GM12801 (cell line): Measurements from ENCODE around the gene OR51F2.

Source experiments
- TF ChIP-seq, protein P1 (sequence below): IDR thresholded peaks from one replicate; pipeline ENCODE4 v1.5.1; 2011; ENCODE audit warnings: control low read depth; ENCODE audit not compliant: insufficient read length; ENCODE audit errors: extremely low read depth

OR51F2 gene, protein sequence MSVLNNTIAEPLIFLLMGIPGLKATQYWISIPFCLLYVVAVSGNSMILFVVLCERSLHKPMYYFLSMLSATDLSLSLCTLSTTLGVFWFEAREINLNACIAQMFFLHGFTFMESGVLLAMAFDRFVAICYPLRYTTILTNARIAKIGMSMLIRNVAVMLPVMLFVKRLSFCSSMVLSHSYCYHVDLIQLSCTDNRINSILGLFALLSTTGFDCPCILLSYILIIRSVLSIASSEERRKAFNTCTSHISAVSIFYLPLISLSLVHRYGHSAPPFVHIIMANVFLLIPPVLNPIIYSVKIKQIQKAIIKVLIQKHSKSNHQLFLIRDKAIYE

DNA sequence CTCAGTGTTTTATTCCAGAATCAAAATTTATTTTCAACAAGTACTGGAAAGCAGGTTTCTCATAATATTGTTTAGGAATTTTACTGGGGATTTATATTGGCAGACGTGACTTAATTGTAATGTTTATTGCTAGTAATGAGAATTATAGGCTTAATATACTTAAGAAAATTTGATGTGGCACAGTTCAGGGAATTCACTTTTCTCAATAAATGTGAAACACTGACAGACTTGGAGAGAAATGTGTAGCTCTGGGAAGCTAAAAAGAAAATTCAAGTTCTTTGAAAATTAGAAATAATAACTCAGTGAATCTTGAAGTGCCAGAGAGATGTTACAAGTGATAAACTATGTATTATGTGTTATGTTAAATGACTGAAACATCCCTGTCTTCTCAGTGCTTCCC, at the start of gene OR51F2:
Gene OR51F2, plus strand, starts transcription at position 301 of the 400 bp plus-strand sequence. CDS start 101 bp downstream, outside the sequence.
- TF ChIP-seq, protein P1, sequence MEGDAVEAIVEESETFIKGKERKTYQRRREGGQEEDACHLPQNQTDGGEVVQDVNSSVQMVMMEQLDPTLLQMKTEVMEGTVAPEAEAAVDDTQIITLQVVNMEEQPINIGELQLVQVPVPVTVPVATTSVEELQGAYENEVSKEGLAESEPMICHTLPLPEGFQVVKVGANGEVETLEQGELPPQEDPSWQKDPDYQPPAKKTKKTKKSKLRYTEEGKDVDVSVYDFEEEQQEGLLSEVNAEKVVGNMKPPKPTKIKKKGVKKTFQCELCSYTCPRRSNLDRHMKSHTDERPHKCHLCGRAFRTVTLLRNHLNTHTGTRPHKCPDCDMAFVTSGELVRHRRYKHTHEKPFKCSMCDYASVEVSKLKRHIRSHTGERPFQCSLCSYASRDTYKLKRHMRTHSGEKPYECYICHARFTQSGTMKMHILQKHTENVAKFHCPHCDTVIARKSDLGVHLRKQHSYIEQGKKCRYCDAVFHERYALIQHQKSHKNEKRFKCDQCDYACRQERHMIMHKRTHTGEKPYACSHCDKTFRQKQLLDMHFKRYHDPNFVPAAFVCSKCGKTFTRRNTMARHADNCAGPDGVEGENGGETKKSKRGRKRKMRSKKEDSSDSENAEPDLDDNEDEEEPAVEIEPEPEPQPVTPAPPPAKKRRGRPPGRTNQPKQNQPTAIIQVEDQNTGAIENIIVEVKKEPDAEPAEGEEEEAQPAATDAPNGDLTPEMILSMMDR = no peak

DNA sequence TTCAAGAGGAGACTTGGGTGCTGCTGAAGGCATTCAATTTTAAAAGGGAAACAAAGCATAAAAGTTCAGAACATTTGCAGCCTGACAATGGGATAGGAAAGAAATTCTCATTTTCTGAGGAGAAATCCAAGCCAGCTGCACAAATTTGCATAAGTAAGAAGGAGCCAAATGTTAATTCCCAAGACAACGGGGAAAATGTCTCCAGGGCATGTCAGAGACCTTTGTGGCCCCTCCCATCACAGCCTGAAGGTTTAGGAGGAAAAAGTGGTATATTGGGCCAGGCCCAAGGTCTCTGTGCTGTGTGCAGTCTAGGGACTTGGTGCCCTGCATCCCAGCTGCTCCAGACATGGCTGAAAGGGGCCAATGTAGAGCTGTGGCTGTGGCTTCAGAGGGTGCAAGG, 38.7 kb upstream of the OR51F2 start:
- TF ChIP-seq, protein P1 = no peak

DNA sequence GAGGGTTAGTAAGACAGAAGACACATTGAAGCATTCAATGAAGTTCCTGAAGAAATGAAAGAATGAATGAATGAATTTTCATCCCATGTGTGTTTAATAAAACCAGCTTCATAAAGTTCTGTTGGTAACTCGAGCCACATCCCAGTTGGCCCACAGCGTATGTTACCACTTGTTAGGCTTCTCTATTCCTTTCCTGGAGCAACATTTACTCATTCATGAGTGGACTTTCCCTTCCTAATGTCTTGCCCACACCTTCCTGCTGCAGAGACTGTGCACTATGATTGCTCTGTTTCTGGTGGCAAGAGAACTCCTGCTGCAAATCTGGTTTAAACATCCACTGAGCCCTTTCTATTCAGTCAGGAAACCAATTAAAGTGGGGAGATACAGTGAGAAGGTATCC, 23.9 kb upstream of the OR51F2 start:
- TF ChIP-seq, protein P1 = no peak

DNA sequence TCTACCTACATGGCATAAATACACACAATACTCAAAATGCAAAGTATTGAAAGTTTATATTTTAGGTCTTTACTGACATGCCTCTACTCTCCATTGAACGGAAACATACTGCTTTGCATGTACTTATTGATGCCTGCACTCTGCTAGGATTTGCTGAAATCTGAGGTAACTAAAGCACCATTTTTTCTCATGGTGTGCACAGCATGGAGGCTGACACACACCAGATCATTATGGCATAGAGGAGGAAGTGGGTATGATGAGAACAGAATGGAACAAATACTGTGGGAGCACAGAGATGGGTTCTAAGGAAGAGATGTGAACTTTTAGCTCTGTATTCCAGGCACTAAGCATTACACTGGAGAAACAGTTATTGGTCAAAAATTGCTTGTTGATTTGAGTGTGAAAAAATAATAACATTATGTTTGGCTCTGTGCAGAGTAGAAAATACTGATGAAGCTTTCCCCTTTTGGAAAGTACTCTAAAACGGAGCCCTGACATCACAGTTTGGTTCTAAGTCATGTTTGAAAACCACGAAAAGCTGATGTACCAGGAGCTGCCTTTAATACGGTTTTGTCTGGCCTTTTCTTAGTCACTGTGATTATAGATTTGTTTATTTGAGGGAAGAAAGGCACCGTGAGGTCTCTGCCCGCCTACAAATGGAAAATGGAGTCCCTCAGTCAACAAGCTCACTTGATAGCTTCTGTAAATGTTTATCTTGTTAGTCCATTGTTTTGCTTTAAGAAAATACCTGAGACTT, 22.5 kb upstream of the OR51F2 start:
- TF ChIP-seq, protein P1 = no peak

DNA sequence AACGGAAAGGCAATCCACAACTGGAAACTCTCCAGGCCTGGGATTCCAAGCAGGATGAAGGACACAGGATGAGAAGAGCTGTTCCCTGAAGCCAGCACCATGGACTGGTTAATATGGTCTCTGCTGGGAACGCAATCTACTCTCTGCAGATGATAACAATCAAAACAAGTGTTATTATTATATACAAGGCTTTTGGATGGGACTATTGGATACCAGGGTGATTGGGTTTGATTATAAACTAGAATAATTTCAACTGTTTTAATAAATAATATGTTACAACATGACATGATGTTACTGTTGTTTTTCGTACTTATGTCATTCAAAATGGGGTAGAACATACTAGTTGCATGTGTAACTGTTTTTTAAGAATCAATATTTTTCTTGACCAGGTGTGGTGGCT, 16.8 kb upstream of the OR51F2 start, which contains the start of gene OR52R1:
Gene OR52R1, minus strand, starts transcription at position 101 of the 400 bp plus-strand sequence. Its CDS starts 0 bp downstream, at position 101.
- TF ChIP-seq, protein P1 = no peak

DNA sequence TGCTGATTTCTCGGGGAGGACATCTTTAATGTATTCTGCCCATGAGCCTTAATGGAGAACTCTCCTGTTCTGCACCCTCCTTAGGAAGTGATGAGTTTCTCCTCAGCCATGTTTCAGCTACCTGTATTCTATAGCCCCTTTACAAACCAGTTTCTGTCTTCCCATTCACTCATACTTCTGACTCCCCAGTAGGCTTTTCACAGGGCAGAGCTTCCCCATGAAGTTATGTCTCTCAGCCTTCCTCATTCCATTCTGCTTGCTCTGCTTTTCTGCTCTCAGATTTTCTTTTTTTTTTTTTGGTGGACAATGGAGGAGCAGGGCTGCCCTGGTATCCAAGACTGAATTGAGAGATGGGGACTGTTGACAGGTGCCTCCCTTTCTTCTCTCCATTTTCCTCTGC, 12.6 kb upstream of the OR51F2 start:
- TF ChIP-seq, protein P1 = no peak

DNA sequence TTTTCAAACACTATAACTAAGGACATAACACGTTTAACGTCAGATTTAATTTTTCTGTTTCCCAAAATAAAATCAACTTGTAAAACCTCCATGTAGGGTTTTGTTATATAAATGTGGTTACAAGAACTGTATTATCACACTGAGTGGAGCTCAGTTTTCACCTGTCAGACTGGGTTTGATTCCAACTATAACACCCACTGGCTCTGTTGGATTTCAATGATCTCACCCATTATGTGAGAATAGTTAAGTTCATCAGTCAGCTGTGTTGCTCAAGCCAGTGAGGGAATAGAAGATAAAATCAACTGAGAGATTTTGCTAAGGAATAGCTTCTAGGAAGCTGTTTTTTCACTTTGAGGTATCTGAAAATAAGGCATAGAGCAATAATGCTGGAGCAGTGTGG, 11.9 kb upstream of the OR51F2 start:
- TF ChIP-seq, protein P1 = no peak
